GM12878 (cell line): ENCODE measurements around the gene L3MBTL1. TPM values are rescaled to one million over a fixed set of nuclear protein-coding genes. Genes with fewer than 3 reads are reported as not detected.
A peak's percentile ranks its signal among the peaks of the same experiment; 100 is the strongest.

ENCODE experiments used
- ATAC-seq: fragments of 200-7000 bp; cut with Tn5 transposase; 3 replicates; pipeline ENCODE4 v1.9.1; 2020; ENCODE audit warnings: mild to moderate bottlenecking, moderate library complexity
- BruUV-seq: library from RNA; stranded (reverse); fragments of 400-500 nt; replicated peaks from 2 replicates; lab custom pipeline; 2021; lab: Mats Ljungman, UMichigan
- CTCF ChIA-PET: fragments of 300-600 bp; sonication (Branson Sonifier 250); formaldehyde crosslinking; extraction: SDS; loops from one replicate; lab custom pipeline; 2021; ENCODE audit warnings: inconsistent platforms; lab: Yijun Ruan, JAX
- POLR2A ChIA-PET: fragments of 350-600 bp; formaldehyde crosslinking; extraction: SDS; loops from one replicate; lab custom pipeline; 2021; ENCODE audit warnings: inconsistent platforms; lab: Charles Lee
- RAD21 ChIA-PET: fragments of 300-600 bp; sonication (Branson Sonifier 250); formaldehyde crosslinking; loops from one replicate; lab custom pipeline; 2023; ENCODE audit warnings: antibody characterized with exemption; ENCODE audit not compliant: unreplicated experiment; lab: Charles Lee
- SMC1A ChIA-PET: fragments of 300-600 bp; sonication (Branson Sonifier 250); formaldehyde crosslinking; loops from one replicate; lab custom pipeline; 2023; ENCODE audit not compliant: unreplicated experiment, uncharacterized antibody; lab: Charles Lee
- DNase-seq: peaks from one replicate; pipeline ENCODE4 v3.0.0-alpha.2; 2011; ENCODE audit warnings: low read depth, low spot score
- FAIRE-seq: peaks from 3 replicates; lab custom pipeline; 2011; peaks lifted over from hg19 to GRCh38; lab: Jason Lieb, UNC
- H2AFZ ChIP-seq: 2 replicates; pipeline ENCODE4 v1.6.0; 2011; ENCODE audit warnings: low read depth, low read length, control low read depth; ENCODE audit not compliant: control insufficient read depth
- H3K27ac ChIP-seq: 2 replicates; pipeline ENCODE4 v1.5.1; 2011; ENCODE audit warnings: control low read depth; ENCODE audit not compliant: control insufficient read depth, insufficient read depth
- H3K27me3 ChIP-seq, 2 experiments: replicated peaks in 1 of 2; 2 replicates each; pipeline versions ENCODE4 v1.6.0 to v1.6.1; 2011; ENCODE audit warnings: low read length in 1 of 2; ENCODE audit not compliant: control insufficient read depth in 2 of 2, insufficient read depth in 2 of 2
- H3K36me3 ChIP-seq, 2 experiments: 2 replicates each; pipeline ENCODE4 v1.5.1; 2011; ENCODE audit warnings: low read length in 1 of 2; ENCODE audit not compliant: control insufficient read depth in 2 of 2, insufficient read depth in 2 of 2
- H3K4me1 ChIP-seq: 2 replicates; pipeline ENCODE4 v1.6.1; 2011; ENCODE audit warnings: mild to moderate bottlenecking, low read length, moderate library complexity, mixed read lengths; ENCODE audit not compliant: control insufficient read depth, insufficient read depth
- H3K4me2 ChIP-seq: 2 replicates; pipeline ENCODE4 v1.6.0; 2011; ENCODE audit warnings: control low read depth; ENCODE audit not compliant: control insufficient read depth, insufficient read depth
- H3K4me3 ChIP-seq: fragments of 200-600 bp; sonication (generic); 2 replicates; pipeline ENCODE4 v1.5.1; 2016
- H3K79me2 ChIP-seq: 2 replicates; pipeline ENCODE4 v1.6.0; 2011; ENCODE audit warnings: low read length; ENCODE audit not compliant: control insufficient read depth, insufficient read depth
- H3K9ac ChIP-seq: 2 replicates; pipeline ENCODE4 v1.8.0; 2011; ENCODE audit warnings: low read length, control low read depth, mixed read lengths; ENCODE audit not compliant: control insufficient read depth, insufficient read depth
- H3K9me3 ChIP-seq: replicated peaks from 3 replicates; pipeline ENCODE4 v1.5.1; 2011; ENCODE audit warnings: mild to moderate bottlenecking, low read length; ENCODE audit not compliant: control insufficient read depth, insufficient read depth
- H4K20me1 ChIP-seq: 2 replicates; pipeline ENCODE4 v1.6.0; 2011; ENCODE audit not compliant: control insufficient read depth, insufficient read depth
- BHLHE40 ChIP-seq, 2 experiments: fragments of 450-650 bp in 1 of 2; IDR thresholded peaks; 2 replicates each; pipeline ENCODE4 v1.6.1; 2011 to 2017; ENCODE audit warnings: low read depth in 2 of 2, borderline replicate concordance in 1 of 2, improper control_type of control experiment in 1 of 2, low read length in 1 of 2, mild to moderate bottlenecking in 1 of 2
- CEBPB ChIP-seq, 2 experiments: fragments of 150-350 bp in 1 of 2; IDR thresholded peaks; 2 replicates each; pipeline ENCODE4 v1.6.1; 2012 to 2014; ENCODE audit warnings: low read depth in 2 of 2, low read length in 2 of 2, borderline replicate concordance in 1 of 2, inconsistent platforms in 1 of 2
- CHD1 ChIP-seq: IDR thresholded peaks from 2 replicates; pipeline ENCODE4 v1.6.1; 2012; ENCODE audit warnings: low read depth, low read length, improper control_type of control experiment
- CREB1 ChIP-seq: IDR thresholded peaks from 2 replicates; pipeline ENCODE4 v1.6.1; 2012; ENCODE audit warnings: low read depth, mild to moderate bottlenecking, inconsistent platforms
- FOXM1 ChIP-seq: IDR thresholded peaks from 2 replicates; pipeline ENCODE4 v1.6.1; 2012; ENCODE audit warnings: low read depth, mild to moderate bottlenecking, inconsistent platforms, low read length, moderate library complexity
- HCFC1 ChIP-seq: fragments of 150-350 bp; IDR thresholded peaks from 2 replicates; pipeline ENCODE4 v1.6.1; 2014; ENCODE audit warnings: low read length
- IRF3 ChIP-seq: fragments of 450-650 bp; IDR thresholded peaks from 2 replicates; pipeline ENCODE4 v1.6.1; 2014; ENCODE audit warnings: mild to moderate bottlenecking
- MEF2A ChIP-seq: IDR thresholded peaks from 2 replicates; pipeline ENCODE4 v1.6.1; 2011; ENCODE audit warnings: low read depth, mild to moderate bottlenecking, low read length, moderate library complexity; ENCODE audit not compliant: insufficient read depth
- MXI1 ChIP-seq: fragments of 150-350 bp; IDR thresholded peaks from 2 replicates; pipeline ENCODE4 v1.6.1; 2011; ENCODE audit warnings: low read depth, mild to moderate bottlenecking, inconsistent platforms, low read length, improper control_type of control experiment
- NFXL1 ChIP-seq: fragments of 450-650 bp; IDR thresholded peaks from 2 replicates; pipeline ENCODE4 v1.6.1; 2017; ENCODE audit warnings: antibody characterized with exemption, mild to moderate bottlenecking, borderline replicate concordance
- NFYA ChIP-seq: IDR thresholded peaks from 2 replicates; pipeline ENCODE4 v1.6.1; 2011; ENCODE audit warnings: low read depth, mild to moderate bottlenecking, low read length, improper control_type of control experiment, borderline replicate concordance
- RFX5 ChIP-seq: IDR thresholded peaks from 2 replicates; pipeline ENCODE4 v1.6.1; 2011; ENCODE audit warnings: low read depth, low read length, improper control_type of control experiment
- RUNX3 ChIP-seq: IDR thresholded peaks from 2 replicates; pipeline ENCODE4 v1.6.1; 2012; ENCODE audit warnings: low read length, inconsistent platforms
- ZZZ3 ChIP-seq: IDR thresholded peaks from 2 replicates; pipeline ENCODE4 v1.6.1; 2011; ENCODE audit warnings: low read depth; ENCODE audit not compliant: control insufficient read depth, insufficient read length
- WGBS: methylation state at CpG from one replicate; pipeline ENCODE4 v1.1.6; 2016; ENCODE audit warnings: low lambda C conversion rate; ENCODE audit not compliant: insufficient replicate concordance, insufficient coverage; ENCODE audit errors: missing lambda C conversion rate; 5-methylcytosine and 5-hydroxymethylcytosine counted together
- in situ Hi-C: fragments of 300-500 bp; cut with MboI; formaldehyde crosslinking; loops from 9 replicates; pipeline ENCODE4 v1.14.3; 2018; ENCODE audit warnings: mixed read lengths
- intact Hi-C: fragments of 100-400 bp; cut with micrococcal nuclease; formaldehyde crosslinking; loops from one replicate; pipeline ENCODE4 v1.14.2; 2022; ENCODE audit not compliant: unreplicated experiment
- polyA plus RNA-seq, 11 experiments: library from polyadenylated mRNA; depleted of rRNA in 4 of 11; unstranded in 6 of 11; stranded (reverse) in 5 of 11; fragments of >200 nt; fragmentation: Nextera tagmentation in 4 of 11; fragmentation: Illumina TruSeq in 1 of 11; extraction: Ambion mirVana in 4 of 11; extraction: Trizol in 1 of 11; gene quantifications; 1 replicate in 1 of 11; 2 replicates in 10 of 11; pipeline versions ENCODE4 v1.2.1 to v1.2.3, GENCODE V29; 2011 to 2016; ENCODE audit warnings: inconsistent platforms in 2 of 11, missing spikeins in 2 of 11, low read depth in 1 of 11
- total RNA-seq, 4 experiments: library from RNA; depleted of rRNA in 3 of 4; stranded (reverse); fragments of >200 nt in 3 of 4; fragmentation: Illumina TruSeq in 1 of 4; extraction: Trizol in 1 of 4; gene quantifications; 2 replicates each; pipeline versions ENCODE4 v1.2.1 to v1.2.3, GENCODE V29; 2013 to 2021
- TF ChIP-seq, protein P1 (sequence below): IDR thresholded peaks from 2 replicates; pipeline ENCODE4 v1.6.1; 2011; ENCODE audit warnings: borderline replicate concordance, low read depth, mild to moderate bottlenecking, moderate library complexity, low read length; ENCODE audit not compliant: insufficient read depth, poor library complexity, severe bottlenecking

The L3MBTL1 gene
- total and polyA plus RNA-seq, 10 of the 15 experiments (the other 5 are each of a cell fraction or from before 2014, with no cell fraction given) = 0.56 to 6.6 (median 3.9) TPM

- RAD21 ChIA-PET = no interaction called here
- FAIRE-seq (no peak), DNase-seq (no peak), ATAC-seq (no peak)
- Histone ChIP-seq H3K4me2 (peak overlapping the region; percentile 17), H3K4me1 (peaks cover under 1% of the 10 kb centered on the region; the same call in 1 of the 2 replicates), H2AFZ (no peak overlapping the region), H3K36me3 (no peaks in the 10 kb centered on the region), H3K9ac (no peak overlapping the region), H4K20me1 (no peaks in the 10 kb centered on the region), H3K4me3 (peak overlapping the region; percentile 45; the same call in 1 of the 2 replicates), H3K27me3 (peaks cover 3 to 12% of the 10 kb centered on the region in 2 experiments; a peak in 3 of 4 replicates), H3K9me3 (no peaks in the 10 kb centered on the region), H3K79me2 (no peaks in the 10 kb centered on the region), H3K27ac (no peak overlapping the region)
- BruUV-seq = no TSS peak
- no peak for TF ChIP-seq NFXL1
- TF ChIP-seq RUNX3 = no peak
- no peak for TF ChIP-seq CEBPB (IDR thresholded peaks at IDR 0.05; ENCODE audit: borderline replicate concordance in 1 of 2, low read depth in 2 of 2, low read length in 2 of 2)
- no peak for TF ChIP-seq MXI1
- WGBS = 21% methylated on average over 20 of the region's 22 CpGs
- in situ Hi-C loops (no loop called here), intact Hi-C loops (no loop called here)
- CTCF ChIA-PET = no interaction called here
- SMC1A ChIA-PET = no interaction called here
- POLR2A ChIA-PET = no interaction called here
These were observed 609 bp downstream of the L3MBTL1 start for GRCh38 chr20:43508106-43508505.

- POLR2A ChIA-PET = no interaction called here
- no peak overlapping the region for H3K4me3 ChIP-seq
- intact Hi-C loops (no loop called here), in situ Hi-C loops (no loop called here)
- H3K4me2 ChIP-seq = 0 out of 2 replicates have a peak overlapping the region, but pooled peaks have one; percentile 17
- RAD21 ChIA-PET = no interaction called here
- no peaks in the 10 kb centered on the region for H3K9me3 ChIP-seq
- 70% methylated on average over 11 of the region's 11 CpGs for WGBS
- SMC1A ChIA-PET = no interaction called here
- H3K4me1 ChIP-seq = peaks cover 3% of the 10 kb centered on the region; the same call in 1 of the 2 replicates
- no peak overlapping the region for H3K27ac ChIP-seq
- TF ChIP-seq CHD1 (no peak), ZZZ3 (no peak), IRF3 (no peak), RFX5 (no peak), FOXM1 (no peak), NFYA (no peak), HCFC1 (no peak), CREB1 (no peak), BHLHE40 (IDR thresholded peaks at IDR 0.05; ENCODE audit: borderline replicate concordance in 1 of 2, low read depth in 2 of 2, low read length in 1 of 2) (no peak), MEF2A (no peak)
- TF ChIP-seq, protein P1, sequence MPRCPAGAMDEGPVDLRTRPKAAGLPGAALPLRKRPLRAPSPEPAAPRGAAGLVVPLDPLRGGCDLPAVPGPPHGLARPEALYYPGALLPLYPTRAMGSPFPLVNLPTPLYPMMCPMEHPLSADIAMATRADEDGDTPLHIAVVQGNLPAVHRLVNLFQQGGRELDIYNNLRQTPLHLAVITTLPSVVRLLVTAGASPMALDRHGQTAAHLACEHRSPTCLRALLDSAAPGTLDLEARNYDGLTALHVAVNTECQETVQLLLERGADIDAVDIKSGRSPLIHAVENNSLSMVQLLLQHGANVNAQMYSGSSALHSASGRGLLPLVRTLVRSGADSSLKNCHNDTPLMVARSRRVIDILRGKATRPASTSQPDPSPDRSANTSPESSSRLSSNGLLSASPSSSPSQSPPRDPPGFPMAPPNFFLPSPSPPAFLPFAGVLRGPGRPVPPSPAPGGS = no peak
- CTCF ChIA-PET = no interaction called here
- DNase-seq = no peak
- FAIRE-seq = no peak
- H3K27me3 ChIP-seq = peaks cover 3 to 12% of the 10 kb centered on the region in 2 experiments; a peak in 3 of 4 replicates
- H3K79me2 ChIP-seq = no peaks in the 10 kb centered on the region
- no peak overlapping the region for H3K9ac ChIP-seq
- no TSS peak for BruUV-seq
- no peaks in the 10 kb centered on the region for H3K36me3 ChIP-seq
- no peaks in the 10 kb centered on the region for H4K20me1 ChIP-seq
- H2AFZ ChIP-seq = no peak overlapping the region
- no peak for ATAC-seq
These were observed 1.1 kb downstream of the L3MBTL1 start for GRCh38 chr20:43508604-43509040.
